AG09309 (cell line): ENCODE data around the gene PDE4D.
"Not testable (repeated sequence)": the region's sequence is repeated elsewhere in the genome, so short reads cannot be mapped to it uniquely, and the experiment has no call there.

Source experiments
- DNase-seq: peaks from one replicate; pipeline ENCODE4 v3.0.0-alpha.2; 2010; ENCODE audit warnings: low read depth
- H3K4me3 ChIP-seq: 2 replicates; pipeline ENCODE4 v1.5.1; 2011; ENCODE audit warnings: mild to moderate bottlenecking, low read depth, low read length, moderate library complexity; ENCODE audit not compliant: control insufficient read depth
- CTCF ChIP-seq: IDR thresholded peaks from 2 replicates; pipeline ENCODE4 v1.5.1; 2011; ENCODE audit warnings: mild to moderate bottlenecking, low read depth, low read length, inconsistent platforms; ENCODE audit not compliant: insufficient read depth, control insufficient read depth; ENCODE audit errors: missing control alignments

PDE4D gene

DNA sequence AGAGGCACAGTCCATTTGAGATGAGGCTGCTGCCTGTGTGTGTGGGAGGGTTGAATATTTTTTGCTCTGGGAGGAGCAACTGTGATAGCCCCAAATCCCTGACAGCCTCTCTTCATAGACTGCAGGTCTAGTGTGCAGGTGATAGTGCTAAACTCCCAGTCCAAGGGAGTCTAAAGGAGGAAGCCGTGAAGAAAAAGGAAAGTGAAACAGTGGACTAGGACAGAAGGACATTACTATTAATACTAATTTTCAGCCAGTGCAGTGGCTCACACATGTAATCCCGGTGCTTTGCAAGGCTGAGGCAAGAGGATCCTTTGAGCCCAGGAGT is 295.0 kb downstream of the PDE4D start:
- no peak for DNase-seq
- H3K4me3 ChIP-seq: no peak overlapping the region; the same call in 1 of the 2 replicates
- no peak for TF ChIP-seq CTCF

- TF ChIP-seq CTCF: no peak
- no peak overlapping the region for H3K4me3 ChIP-seq
- DNase-seq: no peak
Observed at GRCh38 chr5:59597690-59598546, 295.6 kb downstream of the PDE4D start.

- TF ChIP-seq CTCF: no peak
- no peak for DNase-seq
- no peak overlapping the region for H3K4me3 ChIP-seq
Observed at GRCh38 chr5:59596586-59597350, 296.8 kb downstream of the PDE4D start.

DNA sequence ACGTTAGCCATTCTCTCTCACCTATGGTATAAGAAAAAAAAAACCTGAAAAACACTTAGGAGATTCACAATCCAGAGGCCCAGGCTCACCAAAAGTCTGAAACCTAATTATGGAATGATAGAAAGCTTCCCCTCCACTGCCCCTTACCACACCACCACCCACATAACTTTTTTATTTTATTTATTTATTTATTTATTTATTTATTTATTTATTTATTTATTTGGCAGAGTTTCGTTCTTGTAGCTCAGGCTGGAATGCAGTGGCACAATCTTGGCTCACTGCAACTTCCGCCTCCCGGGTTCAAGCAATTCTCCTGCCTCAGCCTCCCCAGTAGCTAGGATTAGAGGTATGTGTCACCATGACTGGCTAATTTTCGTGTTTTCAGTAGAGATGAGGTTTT is 299.4 kb downstream of the PDE4D start:
- not testable (repeated sequence) for DNase-seq, H3K4me3 ChIP-seq

GRCh38 chr5:59593439-59594007 is 300.0 kb downstream of the PDE4D start:
- no peak for DNase-seq
- H3K4me3 ChIP-seq: no peak overlapping the region
- TF ChIP-seq CTCF: no peak

- DNase-seq: peak; percentile 11
- no peak overlapping the region for H3K4me3 ChIP-seq
- TF ChIP-seq CTCF: no peak
Observed at GRCh38 chr5:59592101-59592500, 301.4 kb downstream of the PDE4D start.

DNA sequence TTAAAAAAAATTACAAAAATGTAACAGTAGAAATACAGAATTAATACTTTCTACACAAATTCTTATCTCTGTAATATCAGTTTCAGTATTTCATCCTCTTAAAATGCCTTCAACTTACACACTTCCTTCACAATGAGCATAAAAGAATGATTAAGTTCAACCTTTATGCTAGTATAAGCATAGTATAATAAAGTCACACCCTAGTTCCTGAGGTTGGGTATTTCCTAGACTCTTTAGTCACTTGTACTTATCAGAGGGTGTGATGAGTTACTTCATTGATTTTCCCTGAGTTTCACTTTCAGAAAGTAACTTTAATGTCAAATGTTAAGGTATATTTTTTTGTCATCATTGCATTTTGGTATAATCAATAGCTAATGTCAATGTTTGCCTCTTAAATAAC is 302.4 kb downstream of the PDE4D start:
- DNase-seq: no peak
- H3K4me3 ChIP-seq: no peak overlapping the region
- no peak for TF ChIP-seq CTCF
